ENCODE results near the gene MEF2C. TPM values are rescaled to one million over a fixed set of nuclear protein-coding genes. Genes with fewer than 3 reads are reported as not detected.

The MEF2C gene
- total RNA-seq, 1 donor from 2014 or later, result 29.6 TPM

GRCh38 chr5:88715503-88715902 is 167.5 kb downstream of the MEF2C start:
- Mint-ChIP-seq H3K27me3 (ENCODE audit: low read depth) (no peaks in the 10 kb centered on the region), H3K9me3 (ENCODE audit: low read depth) (no peaks in the 10 kb centered on the region), H3K36me3 (ENCODE audit: low read depth) (peaks cover 4% of the 10 kb centered on the region), H3K27ac (ENCODE audit: unreplicated experiment) (no peak overlapping the region), H3K4me3 (ENCODE audit: unreplicated experiment) (no peak overlapping the region), H3K4me1 (ENCODE audit: low read depth) (no peaks in the 10 kb centered on the region)
- TF ChIP-seq CTCF (IDR thresholded peaks at IDR 0.05), result no peak
- DNase-seq (ENCODE audit: low spot score), result no peak

- H3K27ac Mint-ChIP-seq (ENCODE audit: unreplicated experiment), result no peak overlapping the region
- H3K27me3 Mint-ChIP-seq (ENCODE audit: low read depth), result peaks cover under 1% of the 10 kb centered on the region
- H3K4me1 Mint-ChIP-seq (ENCODE audit: low read depth), result no peaks in the 10 kb centered on the region
- H3K36me3 Mint-ChIP-seq (ENCODE audit: low read depth), result peaks cover 2% of the 10 kb centered on the region
- H3K9me3 Mint-ChIP-seq (ENCODE audit: low read depth), result no peaks in the 10 kb centered on the region
- TF ChIP-seq CTCF (IDR thresholded peaks at IDR 0.05), result no peak
- no peak overlapping the region for H3K4me3 Mint-ChIP-seq (ENCODE audit: unreplicated experiment)
- no peak for DNase-seq (ENCODE audit: low spot score)
Measured at GRCh38 chr5:88713818-88714217, 169.2 kb downstream of the MEF2C start.

GRCh38 chr5:88708682-88709398 is 174.1 kb downstream of the MEF2C start:
- H3K9me3 Mint-ChIP-seq (ENCODE audit: low read depth), result no peaks in the 10 kb centered on the region
- no peak for DNase-seq (ENCODE audit: low spot score)
- H3K4me3 Mint-ChIP-seq (ENCODE audit: unreplicated experiment), result no peak overlapping the region
- H3K27me3 Mint-ChIP-seq (ENCODE audit: low read depth), result peaks cover 5% of the 10 kb centered on the region
- no peak for TF ChIP-seq CTCF (IDR thresholded peaks at IDR 0.05)
- H3K4me1 Mint-ChIP-seq (ENCODE audit: low read depth), result no peaks in the 10 kb centered on the region
- H3K36me3 Mint-ChIP-seq (ENCODE audit: low read depth), result no peaks in the 10 kb centered on the region
- no peak overlapping the region for H3K27ac Mint-ChIP-seq (ENCODE audit: unreplicated experiment)

GRCh38 chr5:88708021-88708420 is 175.0 kb downstream of the MEF2C start:
- H3K4me1 Mint-ChIP-seq (ENCODE audit: low read depth), result no peaks in the 10 kb centered on the region
- H3K9me3 Mint-ChIP-seq (ENCODE audit: low read depth), result no peaks in the 10 kb centered on the region
- H3K27ac Mint-ChIP-seq (ENCODE audit: unreplicated experiment), result no peak overlapping the region
- H3K27me3 Mint-ChIP-seq (ENCODE audit: low read depth), result peaks cover 5% of the 10 kb centered on the region
- no peak overlapping the region for H3K4me3 Mint-ChIP-seq (ENCODE audit: unreplicated experiment)
- no peak for DNase-seq (ENCODE audit: low spot score)
- no peak for TF ChIP-seq CTCF (IDR thresholded peaks at IDR 0.05)
- no peaks in the 10 kb centered on the region for H3K36me3 Mint-ChIP-seq (ENCODE audit: low read depth)

GRCh38 chr5:88707216-88707965 is 175.6 kb downstream of the MEF2C start:
- peaks cover 5% of the 10 kb centered on the region for H3K27me3 Mint-ChIP-seq (ENCODE audit: low read depth)
- H3K27ac Mint-ChIP-seq (ENCODE audit: unreplicated experiment), result no peak overlapping the region
- no peak overlapping the region for H3K4me3 Mint-ChIP-seq (ENCODE audit: unreplicated experiment)
- no peaks in the 10 kb centered on the region for H3K9me3 Mint-ChIP-seq (ENCODE audit: low read depth)
- no peak for TF ChIP-seq CTCF (IDR thresholded peaks at IDR 0.05)
- H3K36me3 Mint-ChIP-seq (ENCODE audit: low read depth), result no peaks in the 10 kb centered on the region
- no peaks in the 10 kb centered on the region for H3K4me1 Mint-ChIP-seq (ENCODE audit: low read depth)
- DNase-seq (ENCODE audit: low spot score), result no peak

All from chondrocyte (in vitro differentiated cells).